GM21737 (cell line): Measurements from ENCODE around the gene LYPD3.
"Not testable (repeated sequence)": the region's sequence is repeated elsewhere in the genome, so short reads cannot be mapped to it uniquely, and the experiment has no call there.

Source experiments
- ATAC-seq: cut with Tn5 transposase; IDR thresholded peaks from one replicate; pipeline ENCODE4 v1.9.1; 2021; ENCODE audit warnings: mild to moderate bottlenecking, moderate library complexity; ENCODE audit not compliant: unreplicated experiment

Gene LYPD3

GRCh38 chr19:43462785-43463380 is 2.5 kb downstream of the LYPD3 start:
- ATAC-seq = no peak

- ATAC-seq = no peak
Observed at GRCh38 chr19:43462383-43462782, 3.0 kb downstream of the LYPD3 start.

GRCh38 chr19:43461303-43461702 is 4.1 kb downstream of the LYPD3 start:
- no peak for ATAC-seq

- ATAC-seq = no peak
Observed at GRCh38 chr19:43460362-43461016, 4.9 kb downstream of the LYPD3 start.

GRCh38 chr19:43457809-43458208 is 7.6 kb downstream of the LYPD3 start:
- no peak for ATAC-seq

GRCh38 chr19:43455321-43456113 is 9.9 kb downstream of the LYPD3 start:
- no peak for ATAC-seq

GRCh38 chr19:43454031-43454430 is 11.4 kb downstream of the LYPD3 start:
- ATAC-seq = no peak

GRCh38 chr19:43452582-43452981 is 12.8 kb downstream of the LYPD3 start:
- ATAC-seq = no peak

- ATAC-seq = no peak
Observed at GRCh38 chr19:43450545-43450997, 14.8 kb downstream of the LYPD3 start.

- ATAC-seq = no peak
Observed at GRCh38 chr19:43447655-43448054, 17.8 kb downstream of the LYPD3 start.

GRCh38 chr19:43446746-43447489 is 18.5 kb downstream of the LYPD3 start:
- ATAC-seq = no peak

- ATAC-seq = no peak
Observed at GRCh38 chr19:43445426-43445825, 20.0 kb downstream of the LYPD3 start.

GRCh38 chr19:43444531-43445287 is 20.7 kb downstream of the LYPD3 start:
- ATAC-seq = no peak

- not testable (repeated sequence) for ATAC-seq
Observed at GRCh38 chr19:43444091-43444490, 21.3 kb downstream of the LYPD3 start.

- no peak for ATAC-seq
Observed at GRCh38 chr19:43441716-43442115, 23.7 kb downstream of the LYPD3 start.

GRCh38 chr19:43439709-43440063 is 25.7 kb downstream of the LYPD3 start:
- ATAC-seq = no peak

GRCh38 chr19:43439032-43439708 is 26.2 kb downstream of the LYPD3 start:
- no peak for ATAC-seq

- no peak for ATAC-seq
Observed at GRCh38 chr19:43438291-43439031, 26.9 kb downstream of the LYPD3 start.

- no peak for ATAC-seq
Observed at GRCh38 chr19:43437712-43438111, 27.7 kb downstream of the LYPD3 start.
